ENCODE data around the gene SNTG2. TPM values are rescaled to one million over a fixed set of nuclear protein-coding genes. Genes with fewer than 3 reads are reported as not detected.
"Not testable (repeated sequence)": the region's sequence is repeated elsewhere in the genome, so short reads cannot be mapped to it uniquely, and the experiment has no call there.

The SNTG2 gene
- total RNA-seq, 5 donors from 2014 or later (not counting 1 experiment from before 2014, with no cell fraction given), result 0.86 to 4.8 (median 2.7) TPM

DNA sequence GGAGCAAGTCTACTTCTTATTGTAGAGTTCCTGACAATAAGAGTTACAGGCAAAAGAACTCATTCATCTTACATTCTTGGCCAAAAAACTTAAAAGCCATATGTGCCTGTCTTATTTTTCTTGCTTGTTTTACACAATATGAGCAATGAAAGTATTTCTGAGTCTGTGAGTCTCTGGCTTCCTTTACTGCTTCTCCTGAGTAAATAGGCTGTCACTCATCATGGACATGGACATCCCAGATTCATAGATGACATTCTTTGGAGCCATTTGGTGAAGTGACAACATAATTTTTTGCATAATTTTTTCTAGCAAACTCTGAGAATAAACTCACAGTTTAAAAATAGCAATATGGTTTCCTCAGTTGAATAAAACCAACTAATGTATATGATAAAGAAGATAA lies 179.3 kb downstream of the SNTG2 start:
- ChIA-PET POLR2A (no interaction called here), CTCF (no interaction called here)
- Histone ChIP-seq H3K36me3 (ENCODE audit: control insufficient read depth in 2 of 2, extremely low read depth in 1 of 2, insufficient read depth in 1 of 2, low read length in 1 of 2) (no peaks in the 10 kb centered on the region), H3K4me3 (ENCODE audit: control insufficient read depth in 1 of 2, extremely low read depth in 1 of 2, low read length in 1 of 2) (no peak overlapping the region), H3K27me3 (replicated peaks in 1 of 2; ENCODE audit: control insufficient read depth in 2 of 2, extremely low read depth in 1 of 2, insufficient read depth in 2 of 2, low read length in 1 of 2) (peaks cover 0 to 10% of the 10 kb centered on the region in 2 experiments), H3K9me3 (no peaks in the 10 kb centered on the region), H3K27ac (ENCODE audit: low read length) (no peak overlapping the region), H3K4me1 (ENCODE audit: control insufficient read depth in 1 of 2, extremely low read depth in 1 of 2, insufficient read depth in 2 of 2, low read length in 2 of 2) (peaks cover 0 to 5% of the 10 kb centered on the region in 2 experiments)
- Mint-ChIP-seq H3K27ac (no peak overlapping the region), H3K4me3 (no peak overlapping the region), H3K9me3 (no peaks in the 10 kb centered on the region), H3K36me3 (no peaks in the 10 kb centered on the region), H3K27me3 (peaks cover 4 to 5% of the 10 kb centered on the region in 2 donors), H3K4me1 (peaks cover 7 to 17% (median 9%) of the 10 kb centered on the region in 3 donors)
- ATAC-seq (replicated peaks in 1 of 4), result no peak
- no peak for DNase-seq

DNA sequence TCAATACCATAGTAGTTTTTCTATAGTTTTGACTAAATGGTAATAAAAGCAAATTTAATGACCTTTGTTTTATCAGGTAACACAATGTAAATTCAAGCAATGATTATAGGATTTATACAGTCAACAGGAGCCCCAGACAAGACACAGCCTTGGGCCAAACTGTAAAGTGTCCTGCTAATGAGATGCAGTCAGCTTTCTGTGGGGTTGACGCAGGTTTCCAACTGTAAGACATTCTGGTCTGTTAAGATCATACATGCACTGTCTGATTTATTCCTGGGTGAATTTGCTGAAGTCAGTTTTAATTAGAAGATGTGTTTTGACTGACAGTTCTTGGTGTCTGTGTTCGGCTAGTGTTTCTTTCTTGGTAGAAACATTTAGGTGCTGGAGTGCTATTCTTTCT lies 180.3 kb downstream of the SNTG2 start:
- ChIA-PET POLR2A (no interaction called here), CTCF (interaction anchor here in 1 of 2 donors (0.8 to 1.9 kb wide), 2 partner anchors 10 to 414 kb away, joined by 3 to 6 read pairs; no protein-coding TSS in a partner anchor)
- DNase-seq (no peak), ATAC-seq (replicated peaks in 1 of 4) (no peak)
- H3K27ac ChIP-seq (ENCODE audit: low read length), result no peak overlapping the region
- H3K36me3 ChIP-seq (ENCODE audit: control insufficient read depth in 2 of 2, extremely low read depth in 1 of 2, insufficient read depth in 1 of 2, low read length in 1 of 2), result no peaks in the 10 kb centered on the region
- no peaks in the 10 kb centered on the region for H3K9me3 Mint-ChIP-seq
- H3K4me3 ChIP-seq (ENCODE audit: control insufficient read depth in 1 of 2, extremely low read depth in 1 of 2, low read length in 1 of 2), result no peak overlapping the region
- peaks cover 0 to 5% of the 10 kb centered on the region in 2 experiments for H3K4me1 ChIP-seq (ENCODE audit: control insufficient read depth in 1 of 2, extremely low read depth in 1 of 2, insufficient read depth in 2 of 2, low read length in 2 of 2)
- no peak overlapping the region for H3K4me3 Mint-ChIP-seq
- H3K27me3 ChIP-seq (replicated peaks in 1 of 2; ENCODE audit: control insufficient read depth in 2 of 2, extremely low read depth in 1 of 2, insufficient read depth in 2 of 2, low read length in 1 of 2), result peaks cover 0 to 10% of the 10 kb centered on the region in 2 experiments
- WGBS (ENCODE audit: insufficient coverage), result 89% methylated on average over 2 of the region's 2 CpGs
- H3K27me3 Mint-ChIP-seq, result peaks cover 4 to 5% of the 10 kb centered on the region in 2 donors
- no peaks in the 10 kb centered on the region for H3K36me3 Mint-ChIP-seq
- no peaks in the 10 kb centered on the region for H3K9me3 ChIP-seq
- H3K4me1 Mint-ChIP-seq, result peaks cover 8 to 19% (median 9%) of the 10 kb centered on the region in 3 donors
- H3K27ac Mint-ChIP-seq, result no peak overlapping the region

DNA sequence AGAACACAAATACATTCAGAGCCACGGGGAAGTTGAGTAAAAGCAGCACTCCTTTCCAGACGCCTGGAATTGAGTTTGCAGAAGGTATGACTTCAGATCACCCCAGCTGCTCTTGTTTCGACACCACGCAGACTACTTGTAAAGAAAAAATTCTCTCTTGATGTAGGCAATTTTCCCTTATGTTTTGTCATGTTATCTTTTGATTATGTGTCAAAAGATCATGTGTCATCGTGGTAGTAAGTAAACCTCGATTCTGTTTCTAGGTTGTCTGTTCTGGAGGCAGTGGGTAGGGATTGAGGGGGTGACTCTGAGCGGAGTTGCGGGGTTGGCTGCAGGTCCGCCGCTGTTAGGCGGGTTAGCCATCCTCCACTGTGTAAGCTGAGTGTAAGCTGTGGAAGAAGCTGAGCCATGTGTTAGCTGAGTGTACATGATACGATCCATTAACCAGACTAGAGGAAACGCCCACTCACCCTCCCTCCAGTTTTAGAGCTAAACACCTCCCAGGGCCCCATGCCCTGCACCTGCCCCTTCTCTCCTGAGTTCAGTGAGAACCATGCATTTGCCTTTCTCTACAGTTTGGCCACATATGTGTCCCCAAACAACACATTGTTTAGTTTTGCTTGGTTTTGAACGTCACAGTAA lies 181.8 kb downstream of the SNTG2 start:
- Histone ChIP-seq H3K36me3 (ENCODE audit: control insufficient read depth in 2 of 2, extremely low read depth in 1 of 2, insufficient read depth in 1 of 2, low read length in 1 of 2) (no peaks in the 10 kb centered on the region), H3K27me3 (replicated peaks in 1 of 2; ENCODE audit: control insufficient read depth in 2 of 2, extremely low read depth in 1 of 2, insufficient read depth in 2 of 2, low read length in 1 of 2) (peaks cover 0 to 10% of the 10 kb centered on the region in 2 experiments), H3K4me1 (ENCODE audit: control insufficient read depth in 1 of 2, extremely low read depth in 1 of 2, insufficient read depth in 2 of 2, low read length in 2 of 2) (peaks cover 0 to 5% of the 10 kb centered on the region in 2 experiments), H3K27ac (ENCODE audit: low read length) (no peak overlapping the region), H3K9me3 (no peaks in the 10 kb centered on the region), H3K4me3 (ENCODE audit: control insufficient read depth in 1 of 2, extremely low read depth in 1 of 2, low read length in 1 of 2) (no peak overlapping the region)
- peaks cover 4 to 5% of the 10 kb centered on the region in 2 donors for H3K27me3 Mint-ChIP-seq
- no peaks in the 10 kb centered on the region for H3K36me3 Mint-ChIP-seq
- peak in 2 of 4 experiments; percentile 34 to 47 for ATAC-seq (replicated peaks in 1 of 4)
- H3K9me3 Mint-ChIP-seq, result no peaks in the 10 kb centered on the region
- no peak for DNase-seq
- ChIA-PET CTCF (interaction anchor here in 1 of 2 donors (1.9 kb wide), 1 partner anchor 8 kb away, joined by 6 read pairs; no protein-coding TSS in a partner anchor), POLR2A (no interaction called here)
- H3K4me3 Mint-ChIP-seq, result no peak overlapping the region
- peaks cover 20 to 31% (median 23%) of the 10 kb centered on the region in 3 donors for H3K4me1 Mint-ChIP-seq
- WGBS (ENCODE audit: insufficient coverage), result 41% methylated on average over 6 of the region's 14 CpGs
- no peak overlapping the region for H3K27ac Mint-ChIP-seq

DNA sequence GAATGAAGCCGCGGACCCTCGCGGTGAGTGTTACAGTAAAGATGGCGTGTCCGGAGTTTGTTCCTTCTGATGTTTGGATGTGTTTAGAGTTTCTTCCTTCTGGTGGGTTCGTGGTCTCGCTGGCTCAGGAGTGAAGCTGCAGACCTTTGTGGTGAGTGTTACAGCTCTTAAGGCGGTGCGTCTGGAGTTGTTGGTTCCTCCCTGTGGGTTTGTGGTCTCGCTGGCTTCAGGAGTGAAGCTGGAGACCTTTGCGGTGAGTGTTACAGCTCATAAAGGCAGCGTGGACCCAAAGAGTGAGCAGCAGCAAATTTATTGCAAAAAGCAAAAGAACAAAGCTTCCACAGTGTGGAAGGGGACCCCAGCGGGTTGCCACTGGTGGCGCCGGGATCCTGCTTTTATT lies 183.2 kb downstream of the SNTG2 start:
- not testable (repeated sequence) for DNase-seq

DNA sequence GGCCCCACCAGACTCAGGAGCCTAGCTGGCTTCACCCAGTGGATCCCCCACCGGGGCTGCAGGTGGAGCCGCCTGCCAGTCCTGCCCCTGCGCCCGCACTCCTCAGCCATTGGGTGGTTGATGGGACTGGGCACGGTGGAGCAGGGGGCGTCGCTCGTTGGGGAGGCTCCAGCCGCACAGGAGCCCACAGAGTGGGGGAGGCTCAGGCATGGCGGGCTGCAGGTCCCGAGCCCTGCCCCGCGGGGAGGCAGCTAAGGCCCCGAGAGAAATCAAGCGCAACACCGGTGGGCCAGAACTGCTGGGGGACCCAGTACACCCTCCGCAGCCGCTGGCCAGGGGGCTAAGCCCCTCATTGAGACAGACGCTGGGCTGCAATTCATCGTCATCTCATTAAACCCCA lies 184.0 kb downstream of the SNTG2 start:
- no peak overlapping the region for H3K27ac ChIP-seq (ENCODE audit: low read length)
- no peak for DNase-seq
- CTCF ChIA-PET, result no interaction called here
- POLR2A ChIA-PET, result no interaction called here
- WGBS (ENCODE audit: insufficient coverage), result 96% methylated on average over 20 of the region's 20 CpGs
- no peak overlapping the region for H3K27ac Mint-ChIP-seq
- peaks cover 0 to 13% of the 10 kb centered on the region in 2 experiments for H3K27me3 ChIP-seq (replicated peaks in 1 of 2; ENCODE audit: control insufficient read depth in 2 of 2, extremely low read depth in 1 of 2, insufficient read depth in 2 of 2, low read length in 1 of 2)
- H3K4me3 ChIP-seq (ENCODE audit: control insufficient read depth in 1 of 2, extremely low read depth in 1 of 2, low read length in 1 of 2), result no peak overlapping the region
- H3K4me3 Mint-ChIP-seq, result no peak overlapping the region
- peaks cover 21 to 31% (median 24%) of the 10 kb centered on the region in 3 donors for H3K4me1 Mint-ChIP-seq
- no peak for ATAC-seq (replicated peaks in 1 of 4)
- H3K9me3 ChIP-seq, result no peaks in the 10 kb centered on the region
- no peaks in the 10 kb centered on the region for H3K36me3 Mint-ChIP-seq
- no peaks in the 10 kb centered on the region for H3K36me3 ChIP-seq (ENCODE audit: control insufficient read depth in 2 of 2, extremely low read depth in 1 of 2, insufficient read depth in 1 of 2, low read length in 1 of 2)
- H3K27me3 Mint-ChIP-seq, result peaks cover 4 to 5% of the 10 kb centered on the region in 2 donors
- H3K9me3 Mint-ChIP-seq, result no peaks in the 10 kb centered on the region
- peaks cover 0 to 5% of the 10 kb centered on the region in 2 experiments for H3K4me1 ChIP-seq (ENCODE audit: control insufficient read depth in 1 of 2, extremely low read depth in 1 of 2, insufficient read depth in 2 of 2, low read length in 2 of 2)

More for the DNA sequence above, 183.2 kb downstream of the SNTG2 start:
- H3K9me3 ChIP-seq; H3K9me3 Mint-ChIP-seq; H3K27ac ChIP-seq (ENCODE audit: low read length); H3K36me3 Mint-ChIP-seq; H3K4me1 ChIP-seq (ENCODE audit: control insufficient read depth in 1 of 2, extremely low read depth in 1 of 2, insufficient read depth in 2 of 2, low read length in 2 of 2); CTCF ChIA-PET; H3K4me3 ChIP-seq (ENCODE audit: control insufficient read depth in 1 of 2, extremely low read depth in 1 of 2, low read length in 1 of 2); H3K36me3 ChIP-seq (ENCODE audit: control insufficient read depth in 2 of 2, extremely low read depth in 1 of 2, insufficient read depth in 1 of 2, low read length in 1 of 2); H3K27ac Mint-ChIP-seq; POLR2A ChIA-PET; H3K27me3 Mint-ChIP-seq; ATAC-seq (replicated peaks in 1 of 4): not testable (repeated sequence)
- H3K4me1 Mint-ChIP-seq, result peaks cover 21 to 31% (median 24%) of the 10 kb centered on the region in 3 donors
- peak overlapping the region; percentile 42 to 78 (median 55) for H3K4me3 Mint-ChIP-seq
- H3K27me3 ChIP-seq (replicated peaks in 1 of 2; ENCODE audit: control insufficient read depth in 2 of 2, extremely low read depth in 1 of 2, insufficient read depth in 2 of 2, low read length in 1 of 2), result peaks cover 0 to 13% of the 10 kb centered on the region in 2 experiments
- WGBS (ENCODE audit: insufficient coverage), result 35% methylated on average over 12 of the region's 16 CpGs

DNA sequence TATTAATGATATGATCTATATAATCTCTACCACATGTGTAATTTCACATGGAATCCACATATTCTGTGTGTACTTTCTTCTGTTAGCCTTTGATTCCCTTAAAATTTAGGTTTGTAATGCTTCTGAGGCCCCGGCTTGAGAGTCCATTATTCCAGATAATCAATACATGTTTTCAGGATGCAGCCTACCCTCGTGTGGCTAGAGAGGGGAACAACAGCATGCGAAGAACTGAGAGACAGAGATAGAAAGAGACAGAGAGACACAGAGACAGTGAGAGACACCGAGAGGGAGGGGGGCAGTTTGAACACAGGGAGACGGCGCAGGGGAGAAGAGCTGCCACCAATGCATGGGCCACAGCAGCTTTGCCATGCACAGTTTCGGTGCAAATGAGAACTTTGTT lies 185.4 kb downstream of the SNTG2 start:
- DNase-seq, result no peak
- POLR2A ChIA-PET, result no interaction called here

More for the DNA sequence above, 185.4 kb downstream of the SNTG2 start:
- ATAC-seq (replicated peaks in 1 of 4), result no peak
- 81% methylated on average over 6 of the region's 7 CpGs for WGBS (ENCODE audit: insufficient coverage)
- H3K36me3 Mint-ChIP-seq, result no peaks in the 10 kb centered on the region
- peaks cover 0 to 13% of the 10 kb centered on the region in 2 experiments for H3K27me3 ChIP-seq (replicated peaks in 1 of 2; ENCODE audit: control insufficient read depth in 2 of 2, extremely low read depth in 1 of 2, insufficient read depth in 2 of 2, low read length in 1 of 2)
- H3K9me3 ChIP-seq, result no peaks in the 10 kb centered on the region
- CTCF ChIA-PET, result interaction anchor here in 1 of 2 donors (0.6 kb wide), 1 partner anchor 427 kb away, joined by 4 read pairs; no protein-coding TSS in a partner anchor
- no peaks in the 10 kb centered on the region for H3K36me3 ChIP-seq (ENCODE audit: control insufficient read depth in 2 of 2, extremely low read depth in 1 of 2, insufficient read depth in 1 of 2, low read length in 1 of 2)
- H3K4me3 ChIP-seq (ENCODE audit: control insufficient read depth in 1 of 2, extremely low read depth in 1 of 2, low read length in 1 of 2), result no peak overlapping the region
- no peak overlapping the region for H3K27ac ChIP-seq (ENCODE audit: low read length)
- no peak overlapping the region for H3K4me3 Mint-ChIP-seq
- no peak overlapping the region for H3K27ac Mint-ChIP-seq
- H3K4me1 ChIP-seq (ENCODE audit: control insufficient read depth in 1 of 2, extremely low read depth in 1 of 2, insufficient read depth in 2 of 2, low read length in 2 of 2), result peaks cover 0 to 9% of the 10 kb centered on the region in 2 experiments
- peaks cover 21 to 38% (median 29%) of the 10 kb centered on the region in 3 donors for H3K4me1 Mint-ChIP-seq
- peaks cover 4 to 5% of the 10 kb centered on the region in 2 donors for H3K27me3 Mint-ChIP-seq
- H3K9me3 Mint-ChIP-seq, result no peaks in the 10 kb centered on the region

Data from T-cell (primary cell).